ENCODE results near the gene ADGRL1. TPM values are rescaled to one million over a fixed set of nuclear protein-coding genes. Genes with fewer than 3 reads are reported as not detected.
"Not testable (repeated sequence)": the region's sequence is repeated elsewhere in the genome, so short reads cannot be mapped to it uniquely, and the experiment has no call there.

The ADGRL1 gene
- total and polyA plus RNA-seq, 9 of the 15 experiments (the other 6 are each of a cell fraction or from before 2014, with no cell fraction given), result 0.14 to 37.0 (median 8.6) TPM

DNA sequence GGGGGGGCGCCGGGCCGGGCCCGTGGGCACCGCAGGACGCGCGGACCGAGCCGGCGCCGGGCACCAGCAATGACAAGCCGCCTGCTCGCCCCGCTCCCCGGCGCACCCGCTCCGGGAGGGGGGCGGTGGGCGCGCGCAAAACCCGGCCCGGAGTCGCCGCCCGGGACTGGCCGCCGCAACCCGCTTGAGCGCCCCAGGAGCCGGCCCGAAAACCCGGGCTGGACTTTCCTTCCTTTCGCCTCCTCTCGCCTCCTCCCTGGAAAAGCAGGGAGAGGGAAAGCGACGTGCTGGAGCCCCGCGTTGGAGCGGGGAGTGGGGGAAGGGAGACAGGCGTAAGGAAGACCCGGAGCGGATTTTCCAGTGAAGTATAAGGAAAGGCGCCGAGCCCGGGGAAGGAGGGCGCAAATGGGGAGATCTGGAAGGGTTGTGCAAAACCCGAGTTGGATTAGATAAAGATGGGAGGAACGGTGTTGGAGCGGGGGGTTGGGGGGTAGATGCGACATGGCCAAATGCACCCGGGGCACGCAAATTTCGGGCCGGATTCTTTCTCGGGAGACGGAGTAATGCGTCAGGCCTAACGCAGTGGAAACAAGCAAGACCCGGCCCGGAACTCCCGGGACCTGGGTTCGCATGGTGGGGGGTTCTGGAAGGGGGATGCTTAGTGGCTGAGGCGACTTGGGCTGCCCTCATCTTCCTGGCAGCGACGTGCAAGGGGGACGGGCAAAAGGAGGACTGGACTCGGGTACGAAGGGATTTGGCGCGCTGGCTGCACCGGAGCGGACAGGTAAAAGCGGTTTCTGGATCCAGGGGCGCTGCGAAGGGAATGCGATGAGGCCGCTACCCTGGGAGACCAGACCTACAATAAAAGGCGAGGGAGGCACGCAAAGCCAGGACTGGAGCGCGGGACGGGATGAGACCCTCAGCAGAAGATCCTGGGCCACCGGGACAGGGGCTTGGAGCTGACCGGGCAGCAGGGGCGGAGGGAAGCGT, 1.1 kb upstream of the ADGRL1 start (continued):
- TF ChIP-seq GMEB1 (CRISPR knock-in tag; IDR thresholded peaks at IDR 0.05) (peak; percentile 47), ZNF766 (CRISPR knock-in tag; conservative IDR thresholded peaks at IDR 0.05) (0 out of 2 replicates have a peak, but pooled peaks have one; percentile 36), KAT7 (CRISPR knock-in tag; IDR thresholded peaks at IDR 0.05; ENCODE audit: borderline replicate concordance) (peak; percentile 69; the same call in 1 of the 2 replicates), MIER1 (IDR thresholded peaks at IDR 0.05; ENCODE audit: low read depth) (peak; percentile 58; the same call in 1 of the 2 replicates), NBN (IDR thresholded peaks at IDR 0.05; ENCODE audit: low read depth) (peak; percentile 77; the same call in 1 of the 2 replicates), POLR2G (IDR thresholded peaks at IDR 0.05; ENCODE audit: low read depth, low read length) (peak; percentile 78), ATF3 (IDR thresholded peaks at IDR 0.05) (peak; percentile 38; the same call in 1 of the 2 replicates), MTA1 (IDR thresholded peaks at IDR 0.05; ENCODE audit: borderline replicate concordance) (peak; percentile 73), ETV1 (tag; conservative IDR thresholded peaks at IDR 0.05; ENCODE audit: low read depth) (peak; percentile 36; the same call in 1 of the 2 replicates), TRIM24 (IDR thresholded peaks at IDR 0.05) (peak; percentile 20 to 68; a peak in 2 of 4 replicates), NONO (IDR thresholded peaks at IDR 0.05; ENCODE audit: low read depth in 2 of 2, low read length in 1 of 2) (peak in 1 of 2 experiments; percentile 41; a peak in 1 of 4 replicates), ID3 (tag; IDR thresholded peaks at IDR 0.05) (0 out of 2 replicates have a peak, but pooled peaks have one; percentile 32)
- TF ChIP-seq ATF3 (CRISPR knock-in tag; conservative IDR thresholded peaks at IDR 0.05); ID3 (CRISPR knock-in tag; IDR thresholded peaks at IDR 0.05): not testable (repeated sequence)
